SH-SY5Y (cell line): ENCODE data around the gene ADTRP.

Experiments
- GATA2 ChIP-seq: IDR thresholded peaks from 2 replicates; pipeline ENCODE4 v1.6.1; 2011; ENCODE audit warnings: mild to moderate bottlenecking, low read depth, low read length
- GATA3 ChIP-seq: IDR thresholded peaks from 2 replicates; pipeline ENCODE4 v1.6.1; 2011; ENCODE audit warnings: low read depth, mild to moderate bottlenecking, low read length, moderate library complexity

DNA sequence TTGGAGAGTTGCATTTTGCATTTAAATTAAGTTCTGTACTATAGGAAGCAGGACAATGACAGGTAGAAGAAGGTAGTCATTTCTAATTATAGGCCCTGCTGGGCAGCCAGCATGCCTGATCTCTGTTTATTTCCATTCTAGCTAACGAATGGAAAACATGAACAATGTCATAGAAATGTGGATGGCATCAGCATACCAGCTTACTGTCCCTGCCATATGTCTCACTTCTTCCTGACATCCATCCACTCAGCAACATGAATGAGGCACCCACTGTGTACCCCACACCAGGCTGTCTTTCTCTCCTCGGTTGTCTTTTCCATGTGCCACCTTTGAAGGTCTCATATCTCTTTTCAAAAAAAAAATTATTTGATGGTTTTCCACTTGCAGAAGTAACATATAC lies 11.1 kb downstream of the ADTRP start:
- TF ChIP-seq GATA3 (no peak), GATA2 (no peak)
